GM15510 (cell line): ENCODE measurements around the gene IDI1.

ENCODE experiments used
- POLR2A ChIP-seq: IDR thresholded peaks from 3 replicates; pipeline ENCODE4 v1.6.1; 2011; ENCODE audit warnings: borderline replicate concordance; ENCODE audit not compliant: insufficient read length; ENCODE audit errors: extremely low read depth

The IDI1 gene

GRCh38 chr10:994836-995558 is 53.9 kb downstream of the IDI1 start:
- no peak for TF ChIP-seq POLR2A

DNA sequence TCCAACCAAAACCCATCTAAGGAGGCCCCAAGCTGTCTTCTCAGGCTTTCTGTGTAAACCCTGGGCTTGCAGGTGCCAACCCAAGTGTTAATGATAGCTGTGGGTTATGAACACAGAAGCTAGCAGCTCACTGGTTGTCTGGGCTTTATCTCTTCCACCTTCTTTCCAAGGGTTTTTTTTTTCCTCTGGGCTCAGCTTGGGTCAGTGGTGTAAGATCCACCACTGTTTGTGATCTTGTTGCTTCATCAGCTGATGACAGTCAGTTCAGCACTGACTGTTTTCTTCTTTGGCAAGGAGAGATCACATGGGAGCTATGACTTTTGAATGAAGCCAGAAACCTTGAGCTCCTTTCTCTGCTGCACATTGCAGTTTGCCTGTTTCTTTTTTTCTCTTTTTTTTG is 56.0 kb downstream of the IDI1 start:
- TF ChIP-seq POLR2A: no peak

- no peak for TF ChIP-seq POLR2A
Observed at GRCh38 chr10:992467-992866, 56.5 kb downstream of the IDI1 start.

- TF ChIP-seq POLR2A: no peak
Observed at GRCh38 chr10:990808-991207, 58.1 kb downstream of the IDI1 start.
